ENCODE measurements around the gene TRPM7.

TRPM7 gene

GRCh38 chr15:50562735-50563640, 123.6 kb downstream of the TRPM7 start:
- DNase-seq (ENCODE audit: low read depth, low spot score) = no peak

DNA sequence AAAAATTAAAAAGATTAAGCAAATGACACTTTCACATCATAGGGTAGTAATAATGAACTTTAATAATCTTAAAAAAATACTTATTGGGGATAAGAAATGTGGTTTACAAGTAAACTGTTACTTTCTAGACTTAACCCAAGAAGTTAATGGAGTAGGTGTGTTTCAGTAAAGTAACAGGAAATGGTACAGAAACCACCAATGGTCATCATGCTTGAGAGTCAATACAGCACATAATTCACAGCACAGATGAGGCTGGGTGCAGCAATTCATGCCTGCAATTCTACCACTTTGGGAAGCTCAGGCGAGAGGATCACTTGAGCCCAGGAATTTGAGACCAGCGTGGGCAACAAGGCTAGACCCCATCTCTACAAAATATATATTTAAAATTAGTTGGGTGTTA, 128.6 kb downstream of the TRPM7 start:
- no peak for DNase-seq (ENCODE audit: low read depth, low spot score)

DNA sequence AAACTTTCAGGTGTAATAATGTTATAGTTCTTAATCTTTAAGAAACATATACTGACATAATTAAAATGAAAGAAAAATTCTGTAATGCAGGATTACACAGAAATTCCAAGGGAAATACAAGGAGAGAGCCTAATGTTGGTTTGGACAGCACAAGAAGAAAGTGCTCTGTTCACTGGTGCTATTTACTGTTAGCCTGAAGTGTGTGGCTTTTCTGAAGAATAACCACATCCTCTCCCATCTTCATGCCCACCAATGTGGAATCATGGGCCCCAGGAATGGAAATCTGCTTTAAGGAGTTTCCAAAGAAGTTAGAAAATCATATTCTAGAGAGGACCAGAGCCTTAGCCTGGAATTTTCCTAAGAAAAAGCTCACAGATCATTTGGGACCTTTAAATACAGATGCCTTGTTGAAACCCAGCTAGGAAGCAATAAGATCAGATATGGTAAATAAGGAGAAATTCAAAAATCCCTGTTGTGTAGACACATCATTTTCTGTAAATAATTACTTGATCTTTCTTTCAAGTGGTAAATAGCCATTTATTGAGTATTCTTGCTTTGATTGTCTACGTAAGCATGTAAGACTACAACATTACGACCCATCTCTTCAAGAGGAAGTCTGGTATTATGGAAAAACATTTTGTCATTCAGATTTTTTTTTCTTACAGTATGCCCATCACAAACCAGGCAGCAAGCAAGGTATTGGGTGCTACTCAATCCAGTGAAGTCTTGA, 129.8 kb downstream of the TRPM7 start:
- DNase-seq (ENCODE audit: low read depth, low spot score) = no peak

DNA sequence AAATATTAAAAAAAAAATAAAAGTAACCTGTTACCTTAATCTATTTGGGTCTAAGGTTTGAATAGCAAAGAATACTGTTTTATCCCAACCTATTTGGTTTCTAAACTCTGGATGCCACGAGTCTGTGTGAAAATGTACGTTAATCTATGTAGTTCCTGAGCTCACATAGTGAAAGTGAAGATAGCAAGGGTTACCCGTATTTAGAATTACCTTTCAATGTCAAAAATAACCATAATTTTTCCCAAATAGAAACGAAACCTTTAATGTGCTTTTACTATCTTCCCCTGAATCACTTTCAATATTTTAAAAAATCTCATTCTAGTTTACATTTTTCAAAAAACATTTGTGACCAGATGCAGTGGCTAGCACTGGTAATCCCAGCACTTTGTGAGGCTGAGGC, 134.4 kb downstream of the TRPM7 start:
- DNase-seq (ENCODE audit: low read depth, low spot score) = no peak

DNA sequence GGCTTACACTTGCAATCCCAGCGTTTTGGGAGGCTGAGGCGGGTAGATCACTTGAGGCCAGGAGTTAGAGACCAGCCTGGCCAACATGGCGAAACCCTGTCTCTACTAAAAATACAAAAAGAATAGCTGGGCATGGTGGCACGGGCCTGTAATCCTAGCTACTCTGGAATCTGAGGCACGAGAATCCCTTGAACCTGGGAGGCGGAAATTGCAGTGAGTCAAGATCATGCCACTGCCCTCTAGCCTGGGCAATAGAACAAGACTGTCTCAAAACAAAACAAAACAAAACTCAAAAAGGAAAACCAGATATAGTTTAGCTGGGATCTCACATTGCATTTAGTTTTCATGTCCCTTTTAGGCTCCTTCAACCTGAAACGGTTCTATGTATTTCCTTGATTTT, 137.3 kb downstream of the TRPM7 start:
- DNase-seq (ENCODE audit: low read depth, low spot score) = no peak

DNA sequence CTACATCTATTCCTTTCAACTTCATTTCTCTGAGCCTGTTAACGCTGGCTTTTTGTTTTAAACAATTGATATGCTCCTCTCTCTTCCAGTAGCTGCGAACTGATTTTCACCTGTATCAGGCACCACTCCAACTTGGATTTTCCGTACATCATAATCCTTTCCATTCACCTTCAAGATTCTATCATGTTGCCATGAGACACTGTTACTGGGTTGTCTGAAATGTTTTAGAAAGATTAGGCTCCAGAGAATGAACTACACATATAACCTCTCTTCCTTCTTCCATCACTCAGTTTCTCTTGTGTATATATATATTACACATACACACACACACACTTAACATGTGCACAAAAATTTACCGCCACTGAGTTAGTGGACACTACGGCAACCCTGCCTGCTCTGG, 140.0 kb downstream of the TRPM7 start, which contains the start of gene USP50:
Gene USP50, minus strand, starts transcription at position 101 of the 400 bp plus-strand sequence. CDS start 141 bp downstream, outside the sequence.
- no peak for DNase-seq (ENCODE audit: low read depth, low spot score)

GRCh38 chr15:50544368-50544767, 142.2 kb downstream of the TRPM7 start:
- peak; percentile 16 for DNase-seq (ENCODE audit: low read depth, low spot score)

GRCh38 chr15:50543556-50543955, 143.0 kb downstream of the TRPM7 start:
- DNase-seq (ENCODE audit: low read depth, low spot score) = no peak

- no peak for DNase-seq (ENCODE audit: low read depth, low spot score)
Measured at GRCh38 chr15:50542887-50543210, 143.7 kb downstream of the TRPM7 start.

- DNase-seq (ENCODE audit: low read depth, low spot score) = no peak
Measured at GRCh38 chr15:50531766-50532165, 154.8 kb downstream of the TRPM7 start.

DNA sequence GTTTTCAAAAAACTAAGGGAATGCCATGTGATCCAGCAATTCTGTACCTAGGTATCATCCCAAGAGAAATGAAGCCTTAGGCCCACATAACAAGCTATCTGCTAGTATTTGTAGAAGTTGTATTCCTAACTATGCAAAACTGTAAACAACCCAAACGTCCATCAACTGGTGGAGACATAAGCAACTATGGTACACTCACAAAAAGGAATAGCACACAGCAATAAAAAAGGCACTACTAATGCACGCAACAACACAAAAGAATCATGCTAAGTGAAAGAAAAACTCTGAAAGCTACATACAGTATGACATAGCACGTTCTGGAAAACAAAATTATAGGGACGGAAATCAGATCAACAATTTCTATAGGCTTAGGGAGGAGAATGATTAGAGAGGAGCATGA, 155.4 kb downstream of the TRPM7 start:
- DNase-seq (ENCODE audit: low read depth, low spot score) = no peak

GRCh38 chr15:50523851-50524251, 162.7 kb downstream of the TRPM7 start:
- no peak for DNase-seq (ENCODE audit: low read depth, low spot score)

GRCh38 chr15:50519740-50520425, 166.7 kb downstream of the TRPM7 start:
- DNase-seq (ENCODE audit: low read depth, low spot score) = peak; percentile 27

GRCh38 chr15:50513001-50513400, 173.6 kb downstream of the TRPM7 start:
- no peak for DNase-seq (ENCODE audit: low read depth, low spot score)
